Neural cell (in vitro differentiated cells): ENCODE measurements around the gene MRO. TPM values are rescaled to one million over a fixed set of nuclear protein-coding genes. Genes with fewer than 3 reads are reported as not detected.

Experiments
- H2AFZ ChIP-seq: fragments of 200-600, 300-800 bp; sonication (generic), shearing (Covaris generic); 2 replicates; pipeline ENCODE4 v1.6.0; 2014; ENCODE audit warnings: low read depth, mild to moderate bottlenecking, antibody characterized with exemption, low read length, moderate library complexity
- H3F3A ChIP-seq: fragments of 200-600 bp; shearing (Covaris generic); 2 replicates; pipeline ENCODE4 v1.6.1; 2016; ENCODE audit warnings: mild to moderate bottlenecking, moderate library complexity, mixed read lengths, antibody characterized with exemption, low read length; ENCODE audit not compliant: insufficient read depth, poor library complexity, severe bottlenecking
- H3K27ac ChIP-seq: fragments of 200-600, 300-800 bp; sonication (generic), shearing (Covaris generic); 2 replicates; pipeline ENCODE4 v1.5.1; 2014; ENCODE audit warnings: mild to moderate bottlenecking, low read length, moderate library complexity
- H3K27me3 ChIP-seq: fragments of 300-800, 200-600 bp; sonication (generic), shearing (Covaris generic); 2 replicates; pipeline ENCODE4 v1.6.0; 2014; ENCODE audit warnings: mild to moderate bottlenecking, low read depth, low read length, moderate library complexity; ENCODE audit not compliant: insufficient read depth
- H3K36me3 ChIP-seq: fragments of 300-800, 200-600 bp; sonication (generic), shearing (Covaris generic); 2 replicates; pipeline ENCODE4 v1.5.1; 2014; ENCODE audit warnings: mild to moderate bottlenecking, antibody characterized with exemption, low read length, moderate library complexity; ENCODE audit not compliant: insufficient read depth
- H3K4me2 ChIP-seq: fragments of 300-800, 200-600 bp; sonication (generic), shearing (Covaris generic); 2 replicates; pipeline ENCODE4 v1.6.0; 2014; ENCODE audit warnings: mild to moderate bottlenecking, low read length
- H3K4me3 ChIP-seq: fragments of 300-800, 200-600 bp; sonication (generic), shearing (Covaris generic); 2 replicates; pipeline ENCODE4 v1.5.1; 2014; ENCODE audit warnings: mild to moderate bottlenecking, low read length, moderate library complexity
- H3K79me2 ChIP-seq: fragments of 200-600 bp; shearing (Covaris generic); replicated peaks from 2 replicates; pipeline ENCODE4 v1.6.0; 2014; ENCODE audit warnings: mild to moderate bottlenecking, low read length, moderate library complexity; ENCODE audit not compliant: insufficient read depth
- H3K9ac ChIP-seq: fragments of 300-800, 200-600 bp; sonication (generic), shearing (Covaris generic); 2 replicates; pipeline ENCODE4 v1.6.1; 2016; ENCODE audit warnings: mild to moderate bottlenecking, low read length, mixed read lengths
- H3K9me2 ChIP-seq: fragments of 200-600 bp; shearing (Covaris generic); 2 replicates; pipeline ENCODE4 v1.6.1; 2016; ENCODE audit warnings: mild to moderate bottlenecking, low read length, mixed read lengths; ENCODE audit not compliant: insufficient read depth
- H3K9me3 ChIP-seq: fragments of 200-600, 300-800 bp; sonication (generic), shearing (Covaris generic); 2 replicates; pipeline ENCODE4 v1.6.1; 2016; ENCODE audit warnings: mild to moderate bottlenecking, mixed run types, low read length, moderate library complexity, mixed read lengths
- H4K20me1 ChIP-seq: fragments of 200-600 bp; shearing (Covaris generic); 2 replicates; pipeline ENCODE4 v1.6.1; 2016; ENCODE audit warnings: mild to moderate bottlenecking, mixed run types; ENCODE audit not compliant: insufficient read depth
- EP300 ChIP-seq: fragments of 450-650 bp; conservative IDR thresholded peaks from 2 replicates; pipeline ENCODE4 v1.6.1; 2014; ENCODE audit warnings: antibody characterized with exemption, mild to moderate bottlenecking, moderate library complexity; ENCODE audit not compliant: poor library complexity, severe bottlenecking
- EZH2 ChIP-seq: fragments of 200-600, 300-800 bp; shearing (Covaris generic), sonication (generic); IDR thresholded peaks from 2 replicates; pipeline ENCODE4 v1.6.1; 2014; ENCODE audit warnings: antibody characterized with exemption, low read length, borderline replicate concordance, mild to moderate bottlenecking; ENCODE audit not compliant: insufficient read depth, poor library complexity, severe bottlenecking
- MXI1 ChIP-seq: fragments of 450-650 bp; conservative IDR thresholded peaks from 2 replicates; pipeline ENCODE4 v1.6.1; 2014; ENCODE audit warnings: antibody characterized with exemption, mild to moderate bottlenecking; ENCODE audit not compliant: poor library complexity, severe bottlenecking
- POLR2AphosphoS5 ChIP-seq: IDR thresholded peaks from 2 replicates; pipeline ENCODE4 v1.6.1; 2012
- RAD21 ChIP-seq: fragments of 450-650 bp; conservative IDR thresholded peaks from 2 replicates; pipeline ENCODE4 v1.6.1; 2014; ENCODE audit warnings: antibody characterized with exemption, mild to moderate bottlenecking, moderate library complexity
- SMC3 ChIP-seq: fragments of 450-650 bp; conservative IDR thresholded peaks from 2 replicates; pipeline ENCODE4 v1.6.1; 2014; ENCODE audit warnings: antibody characterized with exemption, mild to moderate bottlenecking, moderate library complexity; ENCODE audit not compliant: poor library complexity
- TAF1 ChIP-seq: IDR thresholded peaks from 2 replicates; pipeline ENCODE4 v1.6.1; 2012; ENCODE audit warnings: low read depth
- polyA plus RNA-seq: library from polyadenylated mRNA; depleted of rRNA; stranded (reverse); fragments of >200 nt; gene quantifications from 2 replicates; pipeline ENCODE4 v1.2.3, GENCODE V29; 2014
- TF ChIP-seq, protein P1 (sequence below): IDR thresholded peaks from 2 replicates; pipeline ENCODE4 v1.6.1; 2012; ENCODE audit warnings: borderline replicate concordance
- TF ChIP-seq, protein P2 (sequence below): fragments of 450-650 bp; IDR thresholded peaks from 2 replicates; pipeline ENCODE4 v1.5.1; 2014; ENCODE audit warnings: antibody characterized with exemption, mild to moderate bottlenecking, moderate library complexity; ENCODE audit not compliant: poor library complexity, severe bottlenecking

Gene MRO
- polyA plus RNA-seq, 1 donor from 2014 or later: not detected

DNA sequence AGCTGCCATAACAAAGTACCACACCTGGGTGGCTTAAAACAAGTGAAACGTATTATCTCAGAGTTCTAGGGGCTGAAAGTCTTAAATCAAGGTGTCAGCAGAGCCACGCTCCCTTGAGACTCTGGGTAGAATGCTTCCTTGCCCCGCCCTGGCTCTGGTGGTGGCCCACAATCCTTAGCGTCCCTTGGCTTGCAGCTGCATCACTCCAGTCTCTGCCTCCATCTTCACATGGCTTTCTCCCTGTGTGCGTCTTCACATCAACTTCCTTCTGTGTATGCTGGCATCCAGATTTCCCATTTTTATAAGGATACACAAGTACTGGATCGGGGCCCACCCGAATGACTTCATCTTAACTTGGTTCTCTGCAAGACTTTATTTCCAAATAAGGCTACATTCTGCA, 62.5 kb downstream of the MRO start:
- no peak overlapping the region for H2AFZ ChIP-seq

DNA sequence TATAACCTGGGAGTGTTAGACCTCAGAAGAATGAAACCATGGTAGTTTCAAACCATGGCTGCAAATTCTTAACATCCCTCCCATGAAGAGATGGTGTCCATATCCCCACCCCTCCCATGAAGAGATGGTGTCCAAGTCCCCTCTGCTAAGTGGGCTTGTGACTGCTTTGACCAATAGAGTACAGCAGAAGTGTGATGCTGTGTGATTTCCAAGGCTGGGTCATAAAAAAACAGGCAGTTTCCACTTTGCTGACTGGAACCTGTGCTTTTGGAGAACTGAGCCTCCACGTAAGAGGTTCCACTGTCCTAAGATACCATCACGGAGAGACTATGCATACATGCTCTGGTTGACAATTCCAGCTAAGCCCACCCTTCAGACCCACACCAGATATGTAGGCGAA, 65.5 kb downstream of the MRO start:
- TF ChIP-seq RAD21 (no peak), TAF1 (no peak), EZH2 (no peak), MXI1 (no peak), SMC3 (no peak)
- TF ChIP-seq, protein P1, sequence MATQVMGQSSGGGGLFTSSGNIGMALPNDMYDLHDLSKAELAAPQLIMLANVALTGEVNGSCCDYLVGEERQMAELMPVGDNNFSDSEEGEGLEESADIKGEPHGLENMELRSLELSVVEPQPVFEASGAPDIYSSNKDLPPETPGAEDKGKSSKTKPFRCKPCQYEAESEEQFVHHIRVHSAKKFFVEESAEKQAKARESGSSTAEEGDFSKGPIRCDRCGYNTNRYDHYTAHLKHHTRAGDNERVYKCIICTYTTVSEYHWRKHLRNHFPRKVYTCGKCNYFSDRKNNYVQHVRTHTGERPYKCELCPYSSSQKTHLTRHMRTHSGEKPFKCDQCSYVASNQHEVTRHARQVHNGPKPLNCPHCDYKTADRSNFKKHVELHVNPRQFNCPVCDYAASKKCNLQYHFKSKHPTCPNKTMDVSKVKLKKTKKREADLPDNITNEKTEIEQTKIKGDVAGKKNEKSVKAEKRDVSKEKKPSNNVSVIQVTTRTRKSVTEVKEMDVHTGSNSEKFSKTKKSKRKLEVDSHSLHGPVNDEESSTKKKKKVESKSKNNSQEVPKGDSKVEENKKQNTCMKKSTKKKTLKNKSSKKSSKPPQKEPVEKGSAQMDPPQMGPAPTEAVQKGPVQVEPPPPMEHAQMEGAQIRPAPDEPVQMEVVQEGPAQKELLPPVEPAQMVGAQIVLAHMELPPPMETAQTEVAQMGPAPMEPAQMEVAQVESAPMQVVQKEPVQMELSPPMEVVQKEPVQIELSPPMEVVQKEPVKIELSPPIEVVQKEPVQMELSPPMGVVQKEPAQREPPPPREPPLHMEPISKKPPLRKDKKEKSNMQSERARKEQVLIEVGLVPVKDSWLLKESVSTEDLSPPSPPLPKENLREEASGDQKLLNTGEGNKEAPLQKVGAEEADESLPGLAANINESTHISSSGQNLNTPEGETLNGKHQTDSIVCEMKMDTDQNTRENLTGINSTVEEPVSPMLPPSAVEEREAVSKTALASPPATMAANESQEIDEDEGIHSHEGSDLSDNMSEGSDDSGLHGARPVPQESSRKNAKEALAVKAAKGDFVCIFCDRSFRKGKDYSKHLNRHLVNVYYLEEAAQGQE: no peak
- Histone ChIP-seq H3K27me3 (no peaks in the 10 kb centered on the region), H3K27ac (no peak overlapping the region), H3K36me3 (no peaks in the 10 kb centered on the region), H3F3A (no peaks in the 10 kb centered on the region), H3K4me3 (no peak overlapping the region), H3K4me2 (no peak overlapping the region), H3K79me2 (no peaks in the 10 kb centered on the region), H3K9ac (no peak overlapping the region), H3K9me2 (no peaks in the 10 kb centered on the region), H4K20me1 (no peaks in the 10 kb centered on the region), H2AFZ (no peak overlapping the region), H3K9me3 (no peaks in the 10 kb centered on the region)

More for the DNA sequence above, 62.5 kb downstream of the MRO start:
- Histone ChIP-seq H3K79me2 (no peaks in the 10 kb centered on the region), H3K27me3 (no peaks in the 10 kb centered on the region), H4K20me1 (no peaks in the 10 kb centered on the region), H3K4me3 (no peak overlapping the region), H3K9me2 (no peaks in the 10 kb centered on the region), H3K9ac (no peak overlapping the region), H3K4me2 (no peak overlapping the region), H3K9me3 (no peaks in the 10 kb centered on the region), H3K27ac (no peak overlapping the region), H3K36me3 (no peaks in the 10 kb centered on the region), H3F3A (no peaks in the 10 kb centered on the region)
- TF ChIP-seq TAF1 (no peak), EZH2 (no peak), SMC3 (no peak), EP300 (no peak), MXI1 (no peak), RAD21 (no peak), POLR2AphosphoS5 (no peak)
- TF ChIP-seq, protein P1: no peak
- TF ChIP-seq, protein P2, sequence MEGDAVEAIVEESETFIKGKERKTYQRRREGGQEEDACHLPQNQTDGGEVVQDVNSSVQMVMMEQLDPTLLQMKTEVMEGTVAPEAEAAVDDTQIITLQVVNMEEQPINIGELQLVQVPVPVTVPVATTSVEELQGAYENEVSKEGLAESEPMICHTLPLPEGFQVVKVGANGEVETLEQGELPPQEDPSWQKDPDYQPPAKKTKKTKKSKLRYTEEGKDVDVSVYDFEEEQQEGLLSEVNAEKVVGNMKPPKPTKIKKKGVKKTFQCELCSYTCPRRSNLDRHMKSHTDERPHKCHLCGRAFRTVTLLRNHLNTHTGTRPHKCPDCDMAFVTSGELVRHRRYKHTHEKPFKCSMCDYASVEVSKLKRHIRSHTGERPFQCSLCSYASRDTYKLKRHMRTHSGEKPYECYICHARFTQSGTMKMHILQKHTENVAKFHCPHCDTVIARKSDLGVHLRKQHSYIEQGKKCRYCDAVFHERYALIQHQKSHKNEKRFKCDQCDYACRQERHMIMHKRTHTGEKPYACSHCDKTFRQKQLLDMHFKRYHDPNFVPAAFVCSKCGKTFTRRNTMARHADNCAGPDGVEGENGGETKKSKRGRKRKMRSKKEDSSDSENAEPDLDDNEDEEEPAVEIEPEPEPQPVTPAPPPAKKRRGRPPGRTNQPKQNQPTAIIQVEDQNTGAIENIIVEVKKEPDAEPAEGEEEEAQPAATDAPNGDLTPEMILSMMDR: no peak
